Measurements from ENCODE around the gene PLCG1. TPM values are rescaled to one million over a fixed set of nuclear protein-coding genes. Genes with fewer than 3 reads are reported as not detected.

Gene PLCG1
- total and polyA plus RNA-seq, 3 donors from 2014 or later = 118 to 186 (median 184) TPM

DNA sequence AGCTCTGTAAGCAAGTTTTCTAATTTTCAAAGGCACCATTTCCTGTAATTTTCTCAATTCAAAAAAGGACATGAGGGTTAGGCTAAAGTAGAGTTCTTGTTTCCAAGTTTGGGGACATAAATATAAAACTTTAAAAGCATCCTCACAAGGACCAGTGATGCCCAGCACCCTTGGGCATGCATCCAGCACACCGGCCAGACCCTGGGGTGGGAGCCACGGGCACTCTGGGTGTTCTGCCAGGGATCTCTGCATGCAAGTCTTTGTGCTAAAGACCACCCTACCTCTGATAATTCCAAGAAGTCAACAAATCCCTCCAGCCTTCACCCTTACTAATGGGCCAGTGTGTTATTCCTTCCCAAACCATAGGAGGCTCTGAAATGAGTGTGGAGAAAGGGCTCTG, 46.5 kb downstream of the PLCG1 start:
- no peaks in the 10 kb centered on the region for H3K9me3 ChIP-seq
- H3K27ac ChIP-seq = no peak overlapping the region
- WGBS, 2 donors = 71 to 94% methylated on average over 2 of the region's 2 CpGs
- H3K36me3 ChIP-seq (ENCODE audit: low read depth, missing control alignments) = no peaks in the 10 kb centered on the region
- H3K27me3 ChIP-seq = no peaks in the 10 kb centered on the region
- TF ChIP-seq POLR2A (IDR thresholded peaks at IDR 0.05) (no peak), CTCF (IDR thresholded peaks at IDR 0.05) (no peak)
- peaks cover 6% of the 10 kb centered on the region for H3K4me1 ChIP-seq
- DNase-seq = no peak
- H3K4me3 ChIP-seq = no peak overlapping the region
- intact Hi-C loops (cut with DNase I; ENCODE audit: low total_unique reads) = no loop called here

- H3K4me1 ChIP-seq = no peaks in the 10 kb centered on the region
- no peaks in the 10 kb centered on the region for H3K9me3 ChIP-seq
- DNase-seq = no peak
- H3K27ac ChIP-seq = no peak overlapping the region
- H3K36me3 ChIP-seq (ENCODE audit: low read depth, missing control alignments) = no peaks in the 10 kb centered on the region
- no peaks in the 10 kb centered on the region for H3K27me3 ChIP-seq
- 90 to 95% methylated on average over 11 of the region's 11 CpGs for WGBS, 2 donors
- intact Hi-C loops (cut with DNase I; ENCODE audit: low total_unique reads) = no loop called here
- TF ChIP-seq POLR2A (IDR thresholded peaks at IDR 0.05) (no peak), CTCF (IDR thresholded peaks at IDR 0.05) (no peak)
- H3K4me3 ChIP-seq = no peak overlapping the region
These were observed 47.8 kb downstream of the PLCG1 start for GRCh38 chr20:41185013-41185757.

DNA sequence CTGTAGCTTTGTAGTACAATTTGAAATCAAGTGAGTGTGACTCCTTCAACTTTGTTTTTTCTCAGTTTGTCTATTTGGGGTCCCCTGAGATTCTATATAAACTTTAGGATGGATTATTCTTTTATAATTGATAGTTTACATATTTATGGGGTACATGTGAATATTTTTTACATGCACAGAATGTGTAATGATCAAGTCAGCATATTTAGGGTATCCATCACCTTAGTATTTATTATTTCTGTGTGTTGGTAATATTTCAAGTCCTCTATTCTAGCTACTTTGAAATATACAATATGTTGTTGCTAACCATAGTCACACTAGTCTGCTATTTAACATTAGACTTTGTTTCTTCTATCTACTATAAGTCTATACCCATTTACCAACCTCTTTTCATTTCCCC, 50.3 kb downstream of the PLCG1 start:
- H3K9me3 ChIP-seq = no peaks in the 10 kb centered on the region
- intact Hi-C loops (cut with DNase I; ENCODE audit: low total_unique reads) = no loop called here
- H3K4me1 ChIP-seq = no peaks in the 10 kb centered on the region
- no peak overlapping the region for H3K4me3 ChIP-seq
- no peak for DNase-seq
- no peaks in the 10 kb centered on the region for H3K36me3 ChIP-seq (ENCODE audit: low read depth, missing control alignments)
- H3K27ac ChIP-seq = no peak overlapping the region
- H3K27me3 ChIP-seq = no peaks in the 10 kb centered on the region
- TF ChIP-seq POLR2A (IDR thresholded peaks at IDR 0.05) (no peak), CTCF (IDR thresholded peaks at IDR 0.05) (no peak)

DNA sequence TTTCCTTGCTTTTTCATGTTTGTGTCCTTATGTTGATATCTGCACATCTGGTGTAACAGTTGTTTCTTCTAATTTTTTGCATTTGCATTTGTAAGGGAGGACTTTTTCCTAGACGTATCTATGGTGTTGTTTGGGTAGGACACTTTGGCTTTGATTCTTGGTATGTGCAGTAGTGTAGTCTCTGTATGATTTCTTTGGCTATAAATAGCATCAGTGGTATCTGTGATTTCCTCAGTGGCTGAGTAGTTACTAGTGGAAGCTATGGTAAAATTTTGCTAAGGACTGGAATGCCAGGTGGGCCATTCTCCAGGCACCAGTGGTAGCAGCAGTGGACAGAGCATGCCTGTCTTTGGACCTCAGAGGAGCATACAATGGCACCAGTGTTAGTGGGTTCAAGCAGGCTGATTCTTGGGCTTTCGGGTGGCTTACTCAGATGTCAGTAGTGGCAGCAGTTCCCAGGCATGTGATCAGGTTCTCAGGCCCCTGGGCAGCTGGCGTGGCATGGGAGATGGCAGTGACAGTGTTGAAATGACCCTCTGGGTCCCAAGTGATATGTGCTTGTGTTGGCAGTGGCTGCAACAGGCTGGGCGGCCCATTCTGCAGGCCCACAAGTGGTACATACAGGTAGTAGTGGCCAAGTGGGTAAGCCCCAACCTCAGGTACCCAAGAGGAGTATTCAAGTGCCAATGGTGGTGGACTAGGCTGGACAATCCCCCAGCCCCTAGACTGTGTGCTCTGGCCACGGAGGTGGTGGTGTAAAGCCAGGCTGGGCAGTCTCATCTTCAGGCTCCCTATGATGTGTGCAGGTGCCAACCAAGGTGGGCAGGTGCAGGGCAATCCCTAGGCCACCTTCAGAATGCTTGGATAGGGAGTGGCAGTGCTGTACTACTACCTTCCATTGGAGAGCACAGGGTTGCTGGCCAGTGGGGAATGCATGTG, 54.5 kb downstream of the PLCG1 start:
- no peaks in the 10 kb centered on the region for H3K9me3 ChIP-seq
- intact Hi-C loops (cut with DNase I; ENCODE audit: low total_unique reads) = no loop called here

More for the DNA sequence above, 54.5 kb downstream of the PLCG1 start:
- H3K27ac ChIP-seq = no peak overlapping the region
- DNase-seq = no peak
- WGBS, 2 donors = 96 to 98% methylated on average over 4 to 5 of the region's 5 CpGs
- no peaks in the 10 kb centered on the region for H3K36me3 ChIP-seq (ENCODE audit: low read depth, missing control alignments)
- TF ChIP-seq CTCF (IDR thresholded peaks at IDR 0.05) (no peak), POLR2A (IDR thresholded peaks at IDR 0.05) (no peak)
- H3K4me3 ChIP-seq = no peak overlapping the region
- no peaks in the 10 kb centered on the region for H3K27me3 ChIP-seq
- no peaks in the 10 kb centered on the region for H3K4me1 ChIP-seq
